Bronchus fibroblast of lung (primary cell): ENCODE results near the gene OCLN. TPM values are rescaled to one million over a fixed set of nuclear protein-coding genes. Genes with fewer than 3 reads are reported as not detected.

ENCODE experiments used
- total RNA-seq: library from RNA; depleted of rRNA; stranded (reverse); fragments of >200 nt; gene quantifications from 2 replicates; pipeline ENCODE4 v1.2.3, GENCODE V29; 2015

The OCLN gene, protein sequence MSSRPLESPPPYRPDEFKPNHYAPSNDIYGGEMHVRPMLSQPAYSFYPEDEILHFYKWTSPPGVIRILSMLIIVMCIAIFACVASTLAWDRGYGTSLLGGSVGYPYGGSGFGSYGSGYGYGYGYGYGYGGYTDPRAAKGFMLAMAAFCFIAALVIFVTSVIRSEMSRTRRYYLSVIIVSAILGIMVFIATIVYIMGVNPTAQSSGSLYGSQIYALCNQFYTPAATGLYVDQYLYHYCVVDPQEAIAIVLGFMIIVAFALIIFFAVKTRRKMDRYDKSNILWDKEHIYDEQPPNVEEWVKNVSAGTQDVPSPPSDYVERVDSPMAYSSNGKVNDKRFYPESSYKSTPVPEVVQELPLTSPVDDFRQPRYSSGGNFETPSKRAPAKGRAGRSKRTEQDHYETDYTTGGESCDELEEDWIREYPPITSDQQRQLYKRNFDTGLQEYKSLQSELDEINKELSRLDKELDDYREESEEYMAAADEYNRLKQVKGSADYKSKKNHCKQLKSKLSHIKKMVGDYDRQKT
- 3.5 and 4.2 TPM in 2 replicates for total RNA-seq

DNA sequence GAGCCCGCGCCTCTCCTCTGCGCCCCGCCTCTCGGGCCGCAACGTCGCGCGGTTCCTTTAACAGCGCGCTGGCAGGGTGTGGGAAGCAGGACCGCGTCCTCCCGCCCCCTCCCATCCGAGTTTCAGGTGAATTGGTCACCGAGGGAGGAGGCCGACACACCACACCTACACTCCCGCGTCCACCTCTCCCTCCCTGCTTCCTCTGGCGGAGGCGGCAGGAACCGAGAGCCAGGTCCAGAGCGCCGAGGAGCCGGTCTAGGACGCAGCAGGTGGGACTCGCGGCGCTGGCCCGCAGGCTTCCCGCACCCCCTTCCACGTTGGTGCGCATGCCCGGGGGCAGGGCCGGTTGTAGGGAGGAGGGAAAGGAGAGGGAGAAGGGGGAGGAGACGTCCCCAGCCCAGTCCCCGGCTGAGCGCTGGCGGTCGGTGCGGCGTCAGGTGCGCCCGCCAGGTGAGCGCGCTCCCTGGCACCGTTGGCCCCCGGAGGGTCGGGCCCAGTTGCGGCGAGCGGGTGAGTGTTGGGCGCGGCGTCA, at the start of gene OCLN:
Gene OCLN, plus strand, starts transcription at position 400 of the 532 bp plus-strand sequence. CDS start 11,455 bp downstream, outside the sequence.

DNA sequence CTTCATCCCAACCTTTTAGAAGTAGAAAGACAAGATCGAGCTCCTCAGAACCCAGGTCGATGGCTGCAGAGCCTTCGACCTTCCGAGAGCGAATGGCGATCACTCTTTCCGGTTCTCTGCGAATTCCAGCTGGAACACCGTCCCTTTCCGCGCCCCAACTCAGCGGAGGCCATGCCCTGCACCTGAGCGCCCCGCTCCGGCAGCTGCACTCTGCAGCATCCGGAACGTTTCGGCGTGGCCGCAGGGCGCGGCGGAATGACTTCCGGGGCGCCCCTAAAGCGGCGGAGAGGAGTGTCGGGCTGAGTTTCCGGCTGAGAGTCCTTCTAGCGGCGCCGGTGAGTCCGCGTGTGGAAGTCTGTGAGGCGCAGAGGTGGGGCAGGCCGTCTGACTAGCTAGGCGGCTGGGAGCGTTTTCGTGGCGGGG, 67.3 kb downstream of the OCLN start, which contains the start of gene GTF2H2C:
Gene GTF2H2C, plus strand, starts transcription at position 284 of the 423 bp plus-strand sequence. CDS start 4,942 bp downstream, outside the sequence.

Other genes with a start within 250 kb of the OCLN start
- 1.5 and 2.2 TPM in 2 replicates for gene CCDC125, start 160.0 kb upstream of the OCLN start, total RNA-seq
- 20.8 and 27.4 TPM in 2 replicates for gene AK6, start 123.3 kb upstream of the OCLN start, total RNA-seq
- gene TAF9, start 123.3 kb upstream of the OCLN start, total RNA-seq: 85.6 and 89.8 TPM in 2 replicates
- 14.7 and 16.5 TPM in 2 replicates for gene RAD17, start 123.0 kb upstream of the OCLN start, total RNA-seq
- gene MARVELD2, start 77.7 kb upstream of the OCLN start, total RNA-seq: 2.1 and 2.2 TPM in 2 replicates
- gene GTF2H2C, start 67.4 kb downstream of the OCLN start, total RNA-seq: 29.1 and 31.3 TPM in 2 replicates